HCT116 (cell line): ENCODE data around the gene MCCD1. TPM values are rescaled to one million over a fixed set of nuclear protein-coding genes. Genes with fewer than 3 reads are reported as not detected.
A peak's percentile ranks its signal among the peaks of the same experiment; 100 is the strongest.

ENCODE experiments used
- ATAC-seq: fragments of 200-7000 bp; cut with Tn5 transposase; 2 replicates; pipeline ENCODE4 v1.9.1; 2020; ENCODE audit warnings: mild to moderate bottlenecking, moderate library complexity
- BruUV-seq: library from RNA; stranded (reverse); fragments of 400-500 nt; replicated peaks from 2 replicates; lab custom pipeline; 2021; lab: Mats Ljungman, UMichigan
- CTCF ChIA-PET: fragments of 300-600 bp; sonication (Branson Sonifier 250); formaldehyde crosslinking; loops from one replicate; lab custom pipeline; 2021; ENCODE audit warnings: antibody characterized with exemption; lab: Charles Lee
- POLR2A ChIA-PET: fragments of 300-600, 350-600 bp; sonication (Branson Sonifier 250); formaldehyde crosslinking; loops from one replicate; lab custom pipeline; 2021; ENCODE audit warnings: antibody characterized with exemption; lab: Charles Lee
- RAD21 ChIA-PET, 2 experiments: fragments of 300-600 bp; sonication (Branson Sonifier 250); formaldehyde crosslinking; loops; one replicate each; lab custom pipeline; 2023; ENCODE audit warnings: low total read pairs in 2 of 2; ENCODE audit not compliant: uncharacterized antibody in 2 of 2, unreplicated experiment in 2 of 2, low non-redundant PET in 1 of 2; lab: Charles Lee
- DNase-seq: peaks from one replicate; pipeline ENCODE4 v3.0.0-alpha.2; 2010; ENCODE audit warnings: low read depth, low spot score
- H2AFZ ChIP-seq: fragments of 200-600 bp; shearing (Covaris generic), sonication (generic); 2 replicates; pipeline ENCODE4 v1.6.1; 2017; ENCODE audit warnings: low read depth, mixed run types, mixed read lengths, antibody characterized with exemption, low read length; ENCODE audit not compliant: poor library complexity, severe bottlenecking
- H3K27ac ChIP-seq: 2 replicates; pipeline ENCODE4 v1.5.1; 2012; ENCODE audit warnings: low read depth, low read length
- H3K27me3 ChIP-seq: fragments of 200-600 bp; sonication (generic); 2 replicates; pipeline ENCODE4 v1.6.1; 2016; ENCODE audit warnings: mixed run types, low read length, mixed read lengths; ENCODE audit not compliant: insufficient read depth
- H3K36me3 ChIP-seq, 2 experiments: fragments of 200-500 bp in 1 of 2; fragments of 200-600 bp in 1 of 2; sonication (Bioruptor generic) in 1 of 2; sonication (generic) in 1 of 2; 2 replicates each; pipeline versions ENCODE4 v1.5.1 to v1.6.1; 2014 to 2016; ENCODE audit warnings: low read length in 2 of 2, inconsistent platforms in 1 of 2, mixed read lengths in 1 of 2, mixed run types in 1 of 2; ENCODE audit not compliant: insufficient read depth in 2 of 2, control insufficient read depth in 1 of 2
- H3K4me1 ChIP-seq, 2 experiments: fragments of 200-600 bp in 1 of 2; sonication (generic) in 1 of 2; 2 replicates each; pipeline versions ENCODE4 v1.5.1 to v1.6.1; 2012 to 2017; ENCODE audit warnings: low read length in 2 of 2, inconsistent platforms in 1 of 2, mild to moderate bottlenecking in 1 of 2, mixed read lengths in 1 of 2, mixed run types in 1 of 2, moderate library complexity in 1 of 2; ENCODE audit not compliant: insufficient read depth in 2 of 2, control insufficient read depth in 1 of 2
- H3K4me2 ChIP-seq: fragments of 200-600 bp; sonication (generic); 2 replicates; pipeline ENCODE4 v1.6.1; 2017; ENCODE audit warnings: mixed run types, low read length, mixed read lengths
- H3K4me3 ChIP-seq, 2 experiments: fragments of 200-600 bp in 1 of 2; sonication (generic) in 1 of 2; replicated peaks in 1 of 2; 2 replicates each; pipeline ENCODE4 v1.5.1; 2011 to 2016; ENCODE audit warnings: low read length in 2 of 2, control low read depth in 1 of 2, low read depth in 1 of 2, mild to moderate bottlenecking in 1 of 2, mixed read lengths in 1 of 2, mixed run types in 1 of 2
- H3K79me2 ChIP-seq: fragments of 200-600 bp; sonication (generic); 2 replicates; pipeline ENCODE4 v1.6.1; 2017; ENCODE audit warnings: mild to moderate bottlenecking, mixed run types, low read length, moderate library complexity, mixed read lengths; ENCODE audit not compliant: insufficient read depth
- H3K9ac ChIP-seq: fragments of 200-600 bp; sonication (generic); 2 replicates; pipeline ENCODE4 v1.6.1; 2016; ENCODE audit warnings: low read length, mixed read lengths
- H3K9me2 ChIP-seq: fragments of 200-600 bp; sonication (generic), shearing (Covaris generic); 2 replicates; pipeline ENCODE4 v1.6.1; 2017; ENCODE audit warnings: mixed run types, mild to moderate bottlenecking, moderate library complexity; ENCODE audit not compliant: insufficient read depth
- H3K9me3 ChIP-seq, 2 experiments: fragments of 200-500 bp in 1 of 2; fragments of 200-600 bp in 1 of 2; sonication (Bioruptor generic) in 1 of 2; sonication (generic) in 1 of 2; 2 replicates each; pipeline ENCODE4 v1.6.1; 2014 to 2017; ENCODE audit warnings: low read length in 2 of 2, mixed read lengths in 2 of 2, inconsistent platforms in 1 of 2, low read depth in 1 of 2, mild to moderate bottlenecking in 1 of 2, mixed run types in 1 of 2, moderate library complexity in 1 of 2; ENCODE audit not compliant: control insufficient read depth in 1 of 2, insufficient read depth in 1 of 2
- H4K20me1 ChIP-seq: fragments of 200-600 bp; sonication (generic), shearing (Covaris generic); 2 replicates; pipeline ENCODE4 v1.6.1; 2017; ENCODE audit warnings: mixed run types, mild to moderate bottlenecking, moderate library complexity; ENCODE audit not compliant: insufficient read depth
- CBX3 ChIP-seq: IDR thresholded peaks from 2 replicates; pipeline ENCODE4 v1.6.1; 2012; ENCODE audit warnings: low read depth
- CEBPB ChIP-seq: IDR thresholded peaks from 2 replicates; pipeline ENCODE4 v1.6.1; 2012; ENCODE audit warnings: low read depth
- EGR1 ChIP-seq: IDR thresholded peaks from 2 replicates; pipeline ENCODE4 v1.6.1; 2012; ENCODE audit warnings: low read depth
- ELF1 ChIP-seq: IDR thresholded peaks from 2 replicates; pipeline ENCODE4 v1.6.1; 2012; ENCODE audit warnings: low read depth, borderline replicate concordance
- EZH2 ChIP-seq: fragments of 200-600 bp; sonication (generic); IDR thresholded peaks from 2 replicates; pipeline ENCODE4 v1.6.1; 2017; ENCODE audit warnings: antibody characterized with exemption, mixed run types
- EZH2phosphoT487 ChIP-seq: fragments of 200-600 bp; IDR thresholded peaks from 2 replicates; pipeline ENCODE4 v1.6.1; 2018; ENCODE audit warnings: antibody characterized with exemption, borderline replicate concordance
- FOSL1 ChIP-seq: IDR thresholded peaks from 2 replicates; pipeline ENCODE4 v1.6.1; 2012; ENCODE audit warnings: low read depth
- POLR2A ChIP-seq: IDR thresholded peaks from 2 replicates; pipeline ENCODE4 v1.7.0; 2011; ENCODE audit warnings: borderline replicate concordance; ENCODE audit not compliant: insufficient read depth, insufficient read length; ENCODE audit errors: extremely low read depth
- RAD21 ChIP-seq: IDR thresholded peaks from 2 replicates; pipeline ENCODE4 v1.6.1; 2012; ENCODE audit warnings: low read depth, mild to moderate bottlenecking
- SIN3A ChIP-seq: IDR thresholded peaks from 2 replicates; pipeline ENCODE4 v1.6.1; 2012; ENCODE audit warnings: low read depth
- SP1 ChIP-seq: IDR thresholded peaks from 2 replicates; pipeline ENCODE4 v1.6.1; 2012; ENCODE audit warnings: low read depth
- TCF7L2 ChIP-seq: IDR thresholded peaks from 2 replicates; pipeline ENCODE4 v1.7.0; 2011; ENCODE audit warnings: borderline replicate concordance, inconsistent platforms; ENCODE audit not compliant: insufficient read depth, insufficient read length; ENCODE audit errors: extremely low read depth
- intact Hi-C: fragments of 100-400 bp; cut with micrococcal nuclease; formaldehyde crosslinking; loops from 2 replicates; pipeline ENCODE4 v1.10.0; 2022
- total RNA-seq: library from RNA; stranded (reverse); gene quantifications from one replicate; pipeline ENCODE4 v1.2.1, GENCODE V29; 2021; ENCODE audit not compliant: unreplicated experiment
- TF ChIP-seq, protein P1 (sequence below): IDR thresholded peaks from 2 replicates; pipeline ENCODE4 v1.6.1; 2012
- TF ChIP-seq, protein P2 (sequence below): IDR thresholded peaks from 2 replicates; pipeline ENCODE4 v1.6.1; 2011; ENCODE audit warnings: mild to moderate bottlenecking, low read length, moderate library complexity; ENCODE audit not compliant: insufficient replicate concordance; ENCODE audit errors: extremely low read depth
- TF ChIP-seq, protein P3 (sequence below): IDR thresholded peaks from 2 replicates; pipeline ENCODE4 v1.6.1; 2012; ENCODE audit warnings: low read depth
- TF ChIP-seq, protein P4 (sequence below), 3 experiments: fragments of 200-600 bp in 1 of 3; sonication (generic) in 1 of 3; IDR thresholded peaks in 2 of 3; conservative IDR thresholded peaks in 1 of 3; 2 replicates each; pipeline ENCODE4 v1.5.1; 2012 to 2017; ENCODE audit warnings: low read depth in 2 of 3, low read length in 2 of 3, antibody characterized with exemption in 1 of 3, borderline replicate concordance in 1 of 3, control low read depth in 1 of 3, mild to moderate bottlenecking in 1 of 3, mixed read lengths in 1 of 3, mixed run types in 1 of 3, moderate library complexity in 1 of 3; ENCODE audit not compliant: insufficient read depth in 1 of 3

Gene MCCD1
- total RNA-seq, 1 experiment from 2014 or later, result not detected

DNA sequence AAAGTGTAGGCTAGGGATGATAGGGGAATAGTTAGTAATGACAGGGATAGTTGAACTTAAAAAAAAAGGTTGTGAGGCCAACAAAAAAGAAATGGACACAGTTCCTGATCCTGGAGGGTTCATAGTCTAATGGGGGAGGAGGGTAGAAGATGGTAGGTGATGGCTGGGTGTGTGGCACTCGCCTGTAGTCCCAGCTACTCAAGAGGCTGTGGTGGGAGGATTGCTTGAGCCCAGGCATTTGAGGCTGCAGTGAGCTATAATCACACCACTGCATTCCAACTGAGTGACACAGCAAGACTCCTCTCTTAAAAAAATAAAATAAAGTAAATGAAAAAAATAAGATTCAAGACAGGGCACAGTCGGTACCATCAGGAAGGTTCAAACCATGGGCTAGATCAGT is 33.2 kb upstream of the MCCD1 start:
- Histone ChIP-seq H3K79me2 (peaks cover 14% of the 10 kb centered on the region), H4K20me1 (no peaks in the 10 kb centered on the region), H3K27me3 (no peaks in the 10 kb centered on the region), H3K9me3 (no peaks in the 10 kb centered on the region), H3K4me1 (peaks cover 29 to 51% of the 10 kb centered on the region in 2 experiments), H3K9ac (peak overlapping the region; percentile 80), H3K36me3 (no peaks in the 10 kb centered on the region), H3K4me2 (peak overlapping the region; percentile 98), H3K9me2 (no peaks in the 10 kb centered on the region), H3K4me3 (peak overlapping the region; percentile 74 to 88)
- BruUV-seq, result TSS peak; percentile 25
- POLR2A ChIA-PET, result interaction anchor here (0.8 to 2.0 kb wide), 6 partner anchors 27 to 103 kb away, joined by 3 to 10 read pairs (median 3); partner anchors contain the start of gene DDX39B
- intact Hi-C loops, result loop anchor here (2.0 kb wide), 2 partner anchors 51 to 103 kb away; partner anchors contain the start of genes ATP6V1G2 and NFKBIL1
- CTCF ChIA-PET, result interaction anchor here (1.0 to 4.6 kb wide), 4 partner anchors 23 to 103 kb away, joined by 3 to 16 read pairs (median 4); partner anchors contain the start of gene DDX39B
- TF ChIP-seq RAD21 (no peak), ELF1 (no peak), POLR2A (no peak), SP1 (no peak), CBX3 (no peak), EZH2phosphoT487 (no peak), SIN3A (no peak), TCF7L2 (no peak), FOSL1 (no peak), EGR1 (no peak), CEBPB (no peak), EZH2 (no peak)
- TF ChIP-seq, protein P1, sequence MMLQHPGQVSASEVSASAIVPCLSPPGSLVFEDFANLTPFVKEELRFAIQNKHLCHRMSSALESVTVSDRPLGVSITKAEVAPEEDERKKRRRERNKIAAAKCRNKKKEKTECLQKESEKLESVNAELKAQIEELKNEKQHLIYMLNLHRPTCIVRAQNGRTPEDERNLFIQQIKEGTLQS, result no peak
- TF ChIP-seq, protein P2, sequence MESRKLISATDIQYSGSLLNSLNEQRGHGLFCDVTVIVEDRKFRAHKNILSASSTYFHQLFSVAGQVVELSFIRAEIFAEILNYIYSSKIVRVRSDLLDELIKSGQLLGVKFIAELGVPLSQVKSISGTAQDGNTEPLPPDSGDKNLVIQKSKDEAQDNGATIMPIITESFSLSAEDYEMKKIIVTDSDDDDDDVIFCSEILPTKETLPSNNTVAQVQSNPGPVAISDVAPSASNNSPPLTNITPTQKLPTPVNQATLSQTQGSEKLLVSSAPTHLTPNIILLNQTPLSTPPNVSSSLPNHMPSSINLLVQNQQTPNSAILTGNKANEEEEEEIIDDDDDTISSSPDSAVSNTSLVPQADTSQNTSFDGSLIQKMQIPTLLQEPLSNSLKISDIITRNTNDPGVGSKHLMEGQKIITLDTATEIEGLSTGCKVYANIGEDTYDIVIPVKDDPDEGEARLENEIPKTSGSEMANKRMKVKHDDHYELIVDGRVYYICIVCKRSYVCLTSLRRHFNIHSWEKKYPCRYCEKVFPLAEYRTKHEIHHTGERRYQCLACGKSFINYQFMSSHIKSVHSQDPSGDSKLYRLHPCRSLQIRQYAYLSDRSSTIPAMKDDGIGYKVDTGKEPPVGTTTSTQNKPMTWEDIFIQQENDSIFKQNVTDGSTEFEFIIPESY, result no peak
- TF ChIP-seq, protein P3, sequence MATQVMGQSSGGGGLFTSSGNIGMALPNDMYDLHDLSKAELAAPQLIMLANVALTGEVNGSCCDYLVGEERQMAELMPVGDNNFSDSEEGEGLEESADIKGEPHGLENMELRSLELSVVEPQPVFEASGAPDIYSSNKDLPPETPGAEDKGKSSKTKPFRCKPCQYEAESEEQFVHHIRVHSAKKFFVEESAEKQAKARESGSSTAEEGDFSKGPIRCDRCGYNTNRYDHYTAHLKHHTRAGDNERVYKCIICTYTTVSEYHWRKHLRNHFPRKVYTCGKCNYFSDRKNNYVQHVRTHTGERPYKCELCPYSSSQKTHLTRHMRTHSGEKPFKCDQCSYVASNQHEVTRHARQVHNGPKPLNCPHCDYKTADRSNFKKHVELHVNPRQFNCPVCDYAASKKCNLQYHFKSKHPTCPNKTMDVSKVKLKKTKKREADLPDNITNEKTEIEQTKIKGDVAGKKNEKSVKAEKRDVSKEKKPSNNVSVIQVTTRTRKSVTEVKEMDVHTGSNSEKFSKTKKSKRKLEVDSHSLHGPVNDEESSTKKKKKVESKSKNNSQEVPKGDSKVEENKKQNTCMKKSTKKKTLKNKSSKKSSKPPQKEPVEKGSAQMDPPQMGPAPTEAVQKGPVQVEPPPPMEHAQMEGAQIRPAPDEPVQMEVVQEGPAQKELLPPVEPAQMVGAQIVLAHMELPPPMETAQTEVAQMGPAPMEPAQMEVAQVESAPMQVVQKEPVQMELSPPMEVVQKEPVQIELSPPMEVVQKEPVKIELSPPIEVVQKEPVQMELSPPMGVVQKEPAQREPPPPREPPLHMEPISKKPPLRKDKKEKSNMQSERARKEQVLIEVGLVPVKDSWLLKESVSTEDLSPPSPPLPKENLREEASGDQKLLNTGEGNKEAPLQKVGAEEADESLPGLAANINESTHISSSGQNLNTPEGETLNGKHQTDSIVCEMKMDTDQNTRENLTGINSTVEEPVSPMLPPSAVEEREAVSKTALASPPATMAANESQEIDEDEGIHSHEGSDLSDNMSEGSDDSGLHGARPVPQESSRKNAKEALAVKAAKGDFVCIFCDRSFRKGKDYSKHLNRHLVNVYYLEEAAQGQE, result no peak
- TF ChIP-seq, protein P4, sequence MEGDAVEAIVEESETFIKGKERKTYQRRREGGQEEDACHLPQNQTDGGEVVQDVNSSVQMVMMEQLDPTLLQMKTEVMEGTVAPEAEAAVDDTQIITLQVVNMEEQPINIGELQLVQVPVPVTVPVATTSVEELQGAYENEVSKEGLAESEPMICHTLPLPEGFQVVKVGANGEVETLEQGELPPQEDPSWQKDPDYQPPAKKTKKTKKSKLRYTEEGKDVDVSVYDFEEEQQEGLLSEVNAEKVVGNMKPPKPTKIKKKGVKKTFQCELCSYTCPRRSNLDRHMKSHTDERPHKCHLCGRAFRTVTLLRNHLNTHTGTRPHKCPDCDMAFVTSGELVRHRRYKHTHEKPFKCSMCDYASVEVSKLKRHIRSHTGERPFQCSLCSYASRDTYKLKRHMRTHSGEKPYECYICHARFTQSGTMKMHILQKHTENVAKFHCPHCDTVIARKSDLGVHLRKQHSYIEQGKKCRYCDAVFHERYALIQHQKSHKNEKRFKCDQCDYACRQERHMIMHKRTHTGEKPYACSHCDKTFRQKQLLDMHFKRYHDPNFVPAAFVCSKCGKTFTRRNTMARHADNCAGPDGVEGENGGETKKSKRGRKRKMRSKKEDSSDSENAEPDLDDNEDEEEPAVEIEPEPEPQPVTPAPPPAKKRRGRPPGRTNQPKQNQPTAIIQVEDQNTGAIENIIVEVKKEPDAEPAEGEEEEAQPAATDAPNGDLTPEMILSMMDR (IDR thresholded peaks at IDR 0.05 in 2 of 3, conservative IDR thresholded peaks at IDR 0.05 in 1 of 3; ENCODE audit: borderline replicate concordance in 1 of 3, insufficient read depth in 1 of 3, low read depth in 2 of 3, low read length in 2 of 3), result no peak
- TF ChIP-seq, all 23 proteins: peak for 0
- peak overlapping the region; percentile 76 for H3K27ac ChIP-seq
- RAD21 ChIA-PET, result interaction anchor here in 1 of 2 experiments (1.2 kb wide), 1 partner anchor 103 kb away, joined by 3 read pairs; no protein-coding TSS in a partner anchor
- no peak overlapping the region for H2AFZ ChIP-seq
- no peak for DNase-seq
- ATAC-seq, result peak; percentile 20
